LoVo (cell line): ENCODE measurements around the gene RPS6KB1.
"Not testable (repeated sequence)": the region's sequence is repeated elsewhere in the genome, so short reads cannot be mapped to it uniquely, and the experiment has no call there.

Source experiments
- DNase-seq: peaks from one replicate; pipeline ENCODE4 v3.0.0-alpha.2; 2016; ENCODE audit warnings: low spot score

The RPS6KB1 gene

DNA sequence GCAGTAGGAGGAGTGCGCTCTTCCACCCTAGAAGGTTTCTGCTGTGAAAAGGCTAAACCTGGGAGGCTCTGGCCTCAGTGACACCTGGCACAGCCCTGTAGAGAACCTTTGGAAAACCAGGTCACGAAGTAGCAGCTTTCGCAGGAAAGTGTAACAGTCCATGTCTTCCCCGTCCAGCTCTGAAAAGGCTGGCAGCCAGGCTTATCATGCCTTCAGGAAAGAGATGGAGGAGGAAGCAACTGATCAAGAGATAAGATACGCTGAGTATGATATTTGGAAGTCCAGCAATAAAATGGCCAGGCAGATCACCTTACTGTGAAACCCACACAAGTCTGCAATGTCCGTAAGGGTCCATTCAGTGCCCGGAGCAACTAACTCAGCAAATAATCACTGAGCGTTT lies 22.4 kb upstream of the RPS6KB1 start:
- no peak for DNase-seq

DNA sequence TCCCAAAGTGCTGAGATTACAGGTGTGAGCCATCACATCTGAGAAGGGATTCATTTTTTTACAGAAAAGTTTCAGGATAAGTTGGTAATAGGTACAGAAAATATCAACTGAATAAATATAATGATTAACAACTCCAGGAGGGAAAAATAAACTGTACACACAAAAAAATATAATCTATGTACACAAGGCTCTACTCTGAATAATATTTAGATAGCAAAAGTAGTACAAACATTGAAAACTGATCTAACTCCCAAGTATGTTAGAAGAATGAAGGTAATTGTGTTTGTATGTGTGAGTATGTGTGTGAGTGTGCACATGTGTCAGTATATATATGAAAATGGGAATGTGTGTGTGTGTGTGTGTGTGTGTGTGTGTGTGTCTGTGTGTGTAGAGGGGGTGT lies 20.6 kb upstream of the RPS6KB1 start:
- DNase-seq: no peak

DNA sequence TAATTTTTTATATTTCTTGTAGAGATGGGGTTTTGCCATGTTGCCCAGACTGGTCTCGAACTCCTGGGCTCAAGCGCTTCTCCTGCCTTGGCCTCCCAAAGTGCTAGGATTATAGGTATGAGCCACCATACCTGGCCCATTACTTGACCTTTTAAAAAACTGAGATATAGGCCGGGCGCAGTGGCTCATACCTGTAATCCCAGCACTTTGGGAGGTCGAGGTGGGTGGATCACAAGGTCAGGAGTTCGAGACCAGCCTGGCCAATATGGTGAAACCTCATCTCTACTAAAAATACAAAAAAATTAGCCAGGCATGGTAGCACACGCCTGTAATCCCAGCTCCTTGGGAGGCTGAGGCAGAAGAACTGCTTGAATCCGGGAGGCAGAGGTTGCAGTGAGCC lies 19.5 kb upstream of the RPS6KB1 start:
- DNase-seq: not testable (repeated sequence)

DNA sequence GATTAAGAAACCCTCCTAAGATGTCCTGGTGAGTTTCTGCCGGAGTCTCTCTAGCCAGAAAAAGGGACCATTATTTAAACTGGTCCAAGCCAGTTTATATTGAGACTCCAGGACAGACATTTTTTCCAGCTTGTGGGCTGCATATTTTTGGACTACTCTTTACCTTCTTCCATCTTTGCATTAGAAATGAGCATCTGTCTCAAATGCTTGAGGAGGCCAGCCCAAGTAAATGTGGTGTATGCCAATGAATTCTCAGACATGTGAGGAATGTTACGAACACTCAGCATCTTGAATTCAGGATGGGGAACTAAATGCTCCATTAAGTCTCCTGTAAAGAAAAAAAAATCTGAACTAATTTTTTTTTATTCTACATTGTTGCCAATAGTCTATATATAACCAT lies 18.5 kb upstream of the RPS6KB1 start:
- DNase-seq: no peak

DNA sequence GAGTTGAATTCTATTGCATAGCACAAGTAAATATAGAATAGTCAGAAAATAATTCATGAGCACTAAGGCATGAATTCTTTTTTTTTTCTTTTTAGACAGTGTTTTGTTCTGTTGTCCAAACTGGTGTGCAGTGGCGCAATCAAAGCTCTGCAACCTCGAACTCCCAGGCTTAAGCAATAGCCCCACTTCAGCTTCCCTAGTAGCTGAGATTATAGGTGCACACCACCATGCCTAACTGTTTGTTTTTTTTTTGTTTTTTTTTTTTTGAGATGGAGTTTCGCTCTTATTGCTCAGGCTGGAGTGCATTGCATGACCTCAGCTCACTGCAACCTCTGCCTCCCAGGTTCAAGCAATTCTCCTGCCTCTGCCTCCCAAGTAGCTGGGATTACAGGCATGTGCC lies 16.8 kb upstream of the RPS6KB1 start:
- DNase-seq: no peak

DNA sequence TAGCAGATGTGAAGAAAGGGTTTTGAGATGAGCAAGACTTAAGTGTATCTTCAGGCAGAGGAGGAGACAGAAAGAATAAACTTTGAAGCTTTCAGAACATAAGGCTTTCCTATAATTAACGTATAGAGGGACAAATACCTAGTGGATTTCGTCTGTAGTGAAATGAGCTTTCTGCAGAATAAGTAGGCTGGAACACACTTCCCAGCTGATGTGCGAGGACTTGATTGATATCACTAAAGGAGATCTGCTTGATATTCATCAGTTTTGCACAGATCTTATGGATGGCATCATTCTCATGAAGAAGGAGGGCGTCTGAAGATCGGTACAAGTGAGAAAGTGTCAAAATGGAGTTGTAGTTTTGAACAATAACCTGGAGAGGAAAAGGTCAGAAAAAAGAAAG lies 15.0 kb upstream of the RPS6KB1 start:
- no peak for DNase-seq

DNA sequence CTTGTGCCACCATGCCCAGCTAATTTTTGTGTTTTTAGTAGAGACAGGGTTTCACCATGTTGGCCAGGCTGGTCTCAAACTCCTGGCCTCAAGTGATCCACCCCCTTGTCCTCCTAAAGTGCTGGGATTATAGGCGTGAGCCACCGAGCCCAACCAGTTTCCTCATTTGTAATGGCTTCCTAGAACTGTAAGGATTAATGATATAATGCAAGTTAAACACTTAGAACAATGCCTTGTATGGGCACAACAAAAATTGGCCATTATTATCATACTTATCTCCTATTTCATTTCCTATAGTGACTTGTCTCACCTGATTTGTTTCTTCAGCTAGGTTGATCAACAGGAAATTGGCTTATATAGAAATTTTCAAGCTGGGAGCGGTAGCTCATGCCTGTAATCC lies 14.3 kb upstream of the RPS6KB1 start:
- DNase-seq: no peak

DNA sequence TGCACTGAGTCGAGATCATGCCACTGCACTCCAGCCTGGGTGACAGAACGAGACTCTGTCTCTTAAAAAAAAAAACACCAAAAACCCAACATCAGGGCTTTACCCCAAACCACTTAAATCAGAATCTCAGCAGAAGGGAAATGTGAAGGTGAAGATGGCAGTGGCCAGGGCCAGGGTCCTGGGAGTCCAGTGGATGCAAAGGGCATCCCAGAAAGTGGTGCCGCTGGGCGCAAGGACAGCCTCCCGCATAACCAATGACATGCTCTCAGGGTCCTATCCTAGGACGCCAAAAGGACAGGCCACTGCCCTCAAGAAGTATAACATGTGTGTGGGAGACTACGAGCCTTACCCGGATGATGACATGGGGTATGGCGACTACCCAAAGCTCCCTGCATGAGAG lies 8.1 kb upstream of the RPS6KB1 start:
- no peak for DNase-seq

DNA sequence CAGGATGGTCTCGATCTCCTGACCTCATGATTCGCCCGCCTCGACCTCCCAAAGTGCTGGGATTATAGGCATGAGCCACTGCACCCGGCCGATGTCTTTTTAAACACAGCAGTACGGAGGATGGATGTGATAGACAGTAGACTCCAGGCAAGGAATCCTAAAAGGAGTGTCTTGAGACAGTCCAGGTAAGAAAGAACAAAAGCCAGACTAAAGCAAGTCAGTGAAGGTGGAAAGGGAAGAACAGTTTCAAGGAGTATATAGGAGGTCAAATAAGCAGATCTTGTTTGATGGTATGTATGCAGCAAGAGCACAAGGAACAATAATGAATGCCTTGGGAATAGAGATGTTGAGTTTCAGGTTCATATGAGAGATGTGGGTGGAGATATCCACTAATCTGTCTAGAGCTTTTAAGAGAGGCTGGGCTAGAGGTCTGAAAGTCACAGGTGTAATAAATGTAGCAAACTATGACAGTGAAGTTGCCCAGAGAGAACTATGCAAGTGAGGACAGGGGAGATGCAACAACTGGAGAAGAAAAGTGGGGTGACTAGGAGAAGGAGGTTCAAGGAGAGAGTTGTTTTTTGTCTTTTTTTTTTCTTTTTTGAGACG lies 4.7 kb upstream of the RPS6KB1 start:
- no peak for DNase-seq

DNA sequence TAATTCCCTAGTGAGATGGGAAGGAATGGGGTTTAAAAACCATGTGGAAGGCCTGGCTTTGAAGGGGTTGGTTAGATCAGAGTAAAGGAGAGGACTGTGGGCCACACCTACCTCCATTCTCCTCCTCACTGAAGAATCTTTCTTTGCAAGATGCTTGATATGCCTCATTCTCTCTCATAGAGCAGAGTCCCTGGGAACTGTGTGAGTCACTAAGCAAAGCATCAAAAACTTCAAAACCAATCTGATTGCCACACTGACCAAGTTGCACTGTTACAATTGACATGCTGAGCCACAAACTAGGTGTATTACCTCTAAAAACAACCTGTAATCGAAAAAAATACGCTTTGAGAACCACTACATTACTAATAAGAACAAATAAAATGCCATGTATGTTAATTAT lies 2.2 kb upstream of the RPS6KB1 start:
- DNase-seq: no peak

DNA sequence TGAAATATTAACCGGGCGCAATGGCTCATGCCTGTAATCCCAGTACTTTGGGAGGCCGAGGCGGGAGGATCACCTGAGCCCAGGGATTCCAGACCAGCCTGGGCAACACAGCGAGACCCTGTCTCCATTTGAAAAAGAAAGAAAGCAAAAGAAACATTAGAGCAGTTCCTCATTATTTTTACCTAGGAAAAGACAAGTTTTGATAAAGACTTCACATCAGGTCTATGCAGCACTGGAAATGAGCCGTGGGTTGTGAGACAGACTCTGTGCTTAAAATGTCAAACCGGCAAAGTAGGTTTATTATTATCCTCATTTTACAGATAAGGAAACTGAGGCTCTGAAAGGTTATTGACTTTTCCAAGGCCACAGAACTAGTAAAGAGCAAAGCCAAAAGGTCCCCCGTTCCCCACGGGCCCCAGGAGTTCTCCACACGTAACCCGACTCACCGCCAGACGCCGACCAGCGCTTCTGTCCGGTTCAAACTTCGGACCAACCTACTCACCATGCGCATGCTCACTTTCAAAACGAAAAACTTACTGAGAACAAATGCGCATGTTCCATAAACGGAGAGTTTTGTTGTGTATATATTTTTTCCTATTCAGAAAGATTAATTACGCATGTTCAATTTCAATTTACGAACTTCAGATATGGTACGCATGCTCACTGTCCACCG lies 534 bp upstream of the RPS6KB1 start:
- DNase-seq: peak; percentile 11

DNA sequence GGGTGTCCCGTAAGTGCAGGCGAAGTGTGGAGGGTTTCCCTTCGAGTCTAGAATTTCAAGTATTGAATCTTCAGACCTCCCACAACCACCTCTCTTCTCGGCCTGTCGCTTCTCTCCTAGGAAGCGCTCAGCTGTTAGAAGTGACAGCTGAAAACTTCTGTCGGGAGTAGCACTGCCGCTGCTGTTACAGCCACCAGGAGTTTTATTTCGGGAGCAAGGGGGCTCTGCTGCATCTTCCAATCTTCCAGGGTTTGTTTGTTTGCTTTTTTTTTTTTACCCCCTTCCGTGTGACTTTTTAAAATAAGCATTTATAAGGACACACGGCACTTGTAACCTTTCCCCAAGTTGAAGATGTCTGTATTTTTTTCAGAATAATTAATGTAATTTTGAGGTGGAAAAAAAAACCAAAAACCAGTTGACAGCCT lies 767 bp downstream of the RPS6KB1 start:
- peak; percentile 44 for DNase-seq

DNA sequence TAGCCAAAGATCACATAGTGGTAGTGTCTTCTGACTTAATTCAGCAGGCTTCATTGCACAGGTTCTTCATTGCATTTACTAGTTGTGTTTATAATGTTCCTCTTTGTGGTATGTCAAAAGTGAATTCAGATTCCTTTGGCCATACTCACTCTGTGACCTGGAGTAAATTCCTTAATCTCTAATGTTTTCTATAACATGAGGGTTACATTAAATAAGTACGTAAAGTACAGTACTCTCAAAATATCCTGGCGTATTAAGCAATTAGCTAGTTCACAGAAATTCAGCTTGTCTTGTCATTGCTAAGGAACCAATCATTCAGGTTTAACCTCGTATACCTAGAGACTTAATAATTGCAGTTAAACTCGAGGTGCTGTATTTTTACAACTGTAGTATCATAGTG lies 4.2 kb downstream of the RPS6KB1 start:
- no peak for DNase-seq

DNA sequence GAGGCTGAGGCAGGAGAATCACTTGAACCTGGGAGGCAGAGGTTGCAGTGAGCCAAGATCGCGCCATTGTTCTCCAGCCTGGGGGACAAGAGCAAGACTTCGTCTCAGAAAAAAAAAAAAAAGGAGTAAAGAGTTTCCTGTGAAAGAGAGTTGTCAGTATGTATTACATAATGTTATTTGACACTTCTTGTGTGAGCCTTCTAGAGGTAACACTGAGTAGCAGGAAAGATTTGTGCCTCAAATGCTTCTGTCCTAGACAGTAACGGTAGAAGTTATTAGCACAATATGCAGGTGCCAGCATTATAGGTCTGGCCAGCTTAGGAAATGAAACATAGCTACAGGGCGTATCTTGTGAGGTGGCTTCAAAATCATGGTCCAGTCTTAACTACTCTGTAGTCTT lies 6.2 kb downstream of the RPS6KB1 start:
- no peak for DNase-seq

DNA sequence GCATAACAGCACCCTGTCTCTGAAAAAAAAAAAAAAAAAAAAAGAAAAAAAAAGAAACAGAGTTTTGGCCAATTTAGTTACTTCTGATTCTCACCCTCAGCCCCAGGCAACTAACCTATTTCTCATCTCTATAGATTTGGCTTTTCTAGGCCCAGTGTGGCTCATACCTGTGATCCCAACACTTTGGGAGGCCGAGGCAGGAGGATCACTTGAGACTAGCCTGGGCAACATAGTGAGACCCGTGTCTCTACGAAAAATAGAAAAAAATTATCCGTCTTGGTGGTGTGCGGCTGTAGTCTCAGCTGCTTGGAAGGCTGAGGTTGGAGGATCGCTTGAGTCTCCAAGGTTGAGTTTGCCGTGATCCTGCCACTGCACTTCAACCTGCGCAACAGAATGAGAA lies 8.7 kb downstream of the RPS6KB1 start:
- DNase-seq: no peak

DNA sequence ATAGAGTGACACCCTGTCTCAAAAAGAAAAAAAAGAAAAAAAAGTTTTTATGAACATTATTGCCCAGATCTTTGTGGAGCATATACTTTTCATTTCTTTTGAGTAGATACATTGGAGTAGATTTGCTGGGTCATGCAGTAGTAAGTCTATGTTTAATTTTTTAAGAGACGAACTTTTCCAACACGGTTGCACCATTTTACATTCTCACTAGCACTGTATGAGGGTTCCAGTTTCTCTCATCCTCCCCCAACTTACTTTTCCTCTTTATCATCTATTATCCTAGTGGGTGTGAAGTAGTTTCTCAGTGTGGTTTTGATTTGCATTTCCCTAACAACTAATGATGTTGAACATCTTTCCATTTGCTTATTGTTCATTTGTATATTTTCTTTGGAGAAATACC lies 10.5 kb downstream of the RPS6KB1 start:
- no peak for DNase-seq

DNA sequence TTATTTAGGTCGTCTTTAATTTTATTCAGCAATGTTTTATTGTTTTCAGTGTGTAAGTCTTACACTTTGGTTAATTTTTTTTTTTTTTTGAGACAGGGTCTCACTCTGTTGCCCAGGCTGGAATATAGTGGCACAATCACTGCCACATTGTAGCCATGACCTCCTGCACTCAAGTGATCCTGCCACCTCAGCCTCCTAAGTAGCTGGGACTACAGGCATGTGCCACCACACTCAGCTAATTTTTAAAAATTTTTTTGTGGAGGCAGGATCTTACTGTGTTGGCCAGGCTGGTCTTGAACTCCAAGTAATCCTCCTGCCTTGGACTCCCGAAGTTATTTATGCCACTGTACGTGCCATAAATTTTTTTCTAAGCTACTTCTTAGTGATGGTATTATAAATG lies 14.5 kb downstream of the RPS6KB1 start:
- DNase-seq: no peak

DNA sequence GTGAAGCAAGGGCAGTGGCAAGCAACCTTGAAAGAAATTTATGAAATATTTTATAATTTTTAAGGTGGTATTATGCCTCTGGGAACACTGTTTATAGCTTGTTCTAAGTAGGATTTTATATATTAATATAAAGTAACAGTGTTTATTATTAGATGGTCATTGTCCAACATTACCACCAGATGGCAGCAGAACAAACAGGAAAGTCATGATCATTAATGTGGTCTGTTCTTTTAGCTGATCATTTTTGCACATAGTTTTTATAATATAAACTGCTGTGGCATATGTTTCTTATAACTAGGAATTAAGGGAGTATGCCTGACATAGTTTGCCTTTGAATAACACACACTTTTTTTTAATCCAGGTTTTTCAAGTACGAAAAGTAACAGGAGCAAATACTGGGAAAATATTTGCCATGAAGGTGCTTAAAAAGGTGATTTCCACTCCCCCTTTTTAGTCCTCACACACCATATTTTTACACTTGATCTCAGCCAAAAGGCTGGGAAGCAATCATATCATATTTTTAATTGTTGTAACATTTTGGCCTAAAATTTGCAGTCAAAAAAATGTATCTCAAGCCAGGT lies 21.4 kb downstream of the RPS6KB1 start:
- DNase-seq: peak; percentile 63

DNA sequence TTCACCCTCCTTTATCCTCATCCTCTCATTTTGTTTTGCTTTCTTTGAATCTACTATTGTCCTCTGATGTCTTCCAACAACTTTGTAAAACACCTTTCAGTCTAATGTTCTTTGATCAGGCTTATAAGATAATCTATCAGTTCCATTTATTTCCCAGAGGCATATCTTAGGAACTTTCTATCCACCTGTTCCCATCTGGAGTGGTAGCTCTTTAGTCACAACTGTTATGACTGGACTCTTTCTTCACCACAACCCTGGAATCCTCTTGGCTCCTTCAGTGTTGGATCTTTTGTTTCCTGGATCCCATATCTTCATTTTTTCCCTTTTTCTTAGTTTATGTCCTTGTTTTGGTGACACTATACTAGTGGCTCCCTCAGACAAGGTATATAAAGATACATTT lies 23.5 kb downstream of the RPS6KB1 start:
- DNase-seq: no peak

DNA sequence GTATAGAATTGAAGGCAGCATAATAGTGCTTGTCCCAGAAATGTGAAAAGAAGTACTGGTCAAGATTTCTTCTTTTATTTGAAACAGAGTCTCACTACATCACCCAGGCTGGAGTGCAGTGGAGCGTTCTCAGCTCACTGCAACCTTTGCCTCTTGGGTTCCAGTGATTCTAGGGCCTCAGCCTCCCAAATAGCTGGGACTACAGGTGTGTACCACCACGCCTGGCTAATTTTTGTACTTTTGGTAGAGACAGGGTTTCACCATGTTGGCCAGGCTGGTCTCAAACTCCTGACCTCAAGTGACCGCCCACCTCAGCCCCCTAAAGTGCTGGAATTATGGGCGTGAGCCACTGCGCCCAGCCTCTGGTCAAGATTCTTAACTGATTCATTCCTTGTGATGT lies 27.7 kb downstream of the RPS6KB1 start:
- DNase-seq: not testable (repeated sequence)

DNA sequence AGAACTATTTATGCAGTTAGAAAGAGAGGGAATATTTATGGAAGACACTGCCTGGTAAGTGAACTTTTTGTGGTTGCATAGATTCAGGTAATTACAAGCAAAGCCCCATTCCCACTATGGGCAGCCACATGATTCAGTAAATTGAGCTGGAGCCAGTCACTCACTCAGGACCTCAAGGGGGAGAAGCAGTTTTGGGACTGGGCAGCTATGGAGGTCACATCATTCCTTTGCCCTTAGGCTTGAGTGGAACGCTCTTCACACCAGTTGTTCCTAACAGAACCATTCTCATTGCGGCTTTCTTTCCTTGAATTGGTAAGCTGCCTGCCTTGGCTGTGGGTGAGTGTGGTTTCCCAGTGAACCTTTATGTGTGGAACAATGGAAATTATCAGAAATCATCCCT lies 37.2 kb downstream of the RPS6KB1 start:
- DNase-seq: not testable (repeated sequence)

DNA sequence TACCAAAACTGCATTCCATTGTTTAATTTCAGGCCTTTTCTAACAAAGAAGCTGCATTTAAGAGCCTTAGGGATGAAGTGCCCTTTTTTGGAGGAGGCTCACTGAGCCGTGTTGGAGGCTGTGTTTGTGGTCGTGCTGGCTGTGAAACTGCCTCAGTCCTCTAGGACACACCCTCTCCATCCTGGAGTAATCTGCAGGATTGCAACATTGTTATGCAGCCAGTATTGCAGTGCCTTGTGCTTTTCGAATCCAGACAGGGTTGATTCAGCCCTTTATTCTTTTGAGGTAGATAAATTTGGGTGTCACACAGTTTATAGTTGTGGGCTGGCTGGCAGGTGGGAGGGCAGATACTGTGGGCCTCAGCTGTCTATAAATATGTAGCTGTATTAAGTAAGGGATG lies 37.8 kb downstream of the RPS6KB1 start:
- DNase-seq: not testable (repeated sequence)

DNA sequence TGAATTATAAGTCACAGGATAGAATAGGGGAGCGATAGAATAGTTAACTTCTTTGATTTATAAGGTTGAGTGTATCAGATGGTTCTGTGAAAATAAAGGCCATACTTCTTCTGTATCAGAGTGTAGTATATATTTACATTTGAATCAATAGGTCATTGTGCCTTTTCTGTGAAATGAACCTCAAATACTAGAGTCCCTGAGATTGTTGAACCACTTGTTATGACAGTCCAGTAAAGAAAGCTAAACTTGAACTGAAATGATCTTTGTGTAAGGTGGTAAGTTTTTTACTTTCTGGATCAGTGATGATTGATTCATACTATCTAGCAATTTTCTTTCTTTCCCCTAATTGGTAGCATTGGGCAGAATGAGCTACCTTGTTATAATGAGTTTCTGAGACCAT lies 40.4 kb downstream of the RPS6KB1 start:
- not testable (repeated sequence) for DNase-seq

DNA sequence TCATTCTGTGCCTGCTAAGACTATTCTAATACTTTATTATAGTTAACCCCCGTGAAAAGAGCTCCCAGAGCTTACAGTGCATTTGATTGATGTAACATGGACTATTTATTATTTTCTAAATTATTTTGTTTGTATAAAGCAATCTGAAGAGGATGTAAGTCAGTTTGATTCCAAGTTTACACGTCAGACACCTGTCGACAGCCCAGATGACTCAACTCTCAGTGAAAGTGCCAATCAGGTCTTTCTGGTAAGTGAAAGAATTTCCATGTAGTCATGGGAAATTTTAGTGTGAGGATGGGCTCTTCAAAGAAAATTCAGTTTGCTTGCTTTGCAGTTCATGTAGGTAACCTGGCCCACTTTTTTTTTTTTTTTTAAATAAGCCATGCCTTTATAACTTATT lies 47.8 kb downstream of the RPS6KB1 start:
- not testable (repeated sequence) for DNase-seq
